OCI-LY7 (cell line): Measurements from ENCODE around the gene EPAS1.

ENCODE experiments used
- CTCF ChIP-seq: fragments of 200-600 bp; sonication (generic); conservative IDR thresholded peaks from 2 replicates; pipeline ENCODE4 v1.5.1; 2014; ENCODE audit warnings: mild to moderate bottlenecking, antibody characterized with exemption, low read length, moderate library complexity, mixed read lengths
- EZH2phosphoT487 ChIP-seq: fragments of 200-600 bp; sonication (generic); IDR thresholded peaks from 2 replicates; pipeline ENCODE4 v1.6.1; 2018; ENCODE audit warnings: low read depth, borderline replicate concordance, mild to moderate bottlenecking, mixed run types, antibody characterized with exemption, low read length, moderate library complexity, mixed read lengths

GRCh38 chr2:46308081-46308480, 10.9 kb downstream of the EPAS1 start:
- TF ChIP-seq CTCF = no peak
- TF ChIP-seq EZH2phosphoT487 = no peak
